Vagina (tissue), 2 donors: ENCODE results near the gene TMTC3.

Experiments used
- POLR2A ChIP-seq, 2 donors: fragments of 450-650 bp; IDR thresholded peaks; one replicate each; pipeline ENCODE4 v1.6.1; 2017; ENCODE audit warnings: antibody characterized with exemption in 2 of 2, mild to moderate bottlenecking in 2 of 2, moderate library complexity in 2 of 2
- TF ChIP-seq, protein P1 (sequence below), 3 experiments: fragments of 450-650 bp in 2 of 3; fragments of 200-600 bp in 1 of 3; sonication (generic) in 1 of 3; IDR thresholded peaks; one replicate each; pipeline ENCODE4 v1.5.1; 2017 to 2019; ENCODE audit warnings: antibody characterized with exemption in 3 of 3, mild to moderate bottlenecking in 2 of 3, moderate library complexity in 2 of 3

- TF ChIP-seq, protein P1, sequence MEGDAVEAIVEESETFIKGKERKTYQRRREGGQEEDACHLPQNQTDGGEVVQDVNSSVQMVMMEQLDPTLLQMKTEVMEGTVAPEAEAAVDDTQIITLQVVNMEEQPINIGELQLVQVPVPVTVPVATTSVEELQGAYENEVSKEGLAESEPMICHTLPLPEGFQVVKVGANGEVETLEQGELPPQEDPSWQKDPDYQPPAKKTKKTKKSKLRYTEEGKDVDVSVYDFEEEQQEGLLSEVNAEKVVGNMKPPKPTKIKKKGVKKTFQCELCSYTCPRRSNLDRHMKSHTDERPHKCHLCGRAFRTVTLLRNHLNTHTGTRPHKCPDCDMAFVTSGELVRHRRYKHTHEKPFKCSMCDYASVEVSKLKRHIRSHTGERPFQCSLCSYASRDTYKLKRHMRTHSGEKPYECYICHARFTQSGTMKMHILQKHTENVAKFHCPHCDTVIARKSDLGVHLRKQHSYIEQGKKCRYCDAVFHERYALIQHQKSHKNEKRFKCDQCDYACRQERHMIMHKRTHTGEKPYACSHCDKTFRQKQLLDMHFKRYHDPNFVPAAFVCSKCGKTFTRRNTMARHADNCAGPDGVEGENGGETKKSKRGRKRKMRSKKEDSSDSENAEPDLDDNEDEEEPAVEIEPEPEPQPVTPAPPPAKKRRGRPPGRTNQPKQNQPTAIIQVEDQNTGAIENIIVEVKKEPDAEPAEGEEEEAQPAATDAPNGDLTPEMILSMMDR (IDR thresholded peaks at IDR 0.05) = no peak
- TF ChIP-seq POLR2A (IDR thresholded peaks at IDR 0.05) = no peak
Observed at GRCh38 chr12:88127855-88128254, 14.3 kb upstream of the TMTC3 start.
